K562 (cell line): ENCODE data around the gene AIF1. TPM values are rescaled to one million over a fixed set of nuclear protein-coding genes. Genes with fewer than 3 reads are reported as not detected.
A peak's percentile ranks its signal among the peaks of the same experiment; 100 is the strongest.

Source experiments
- ATAC-seq: fragments of 200-7000 bp; cut with Tn5 transposase; 3 replicates; pipeline ENCODE4 v1.9.1; 2020; ENCODE audit warnings: moderate library complexity
- BruUV-seq: library from RNA; stranded (reverse); fragments of 400-500 nt; replicated peaks from 2 replicates; lab custom pipeline; 2021; lab: Mats Ljungman, UMichigan
- CTCF ChIA-PET: fragments of 300-600 bp; formaldehyde crosslinking; extraction: SDS; loops from one replicate; lab custom pipeline; 2021; ENCODE audit warnings: low intra/inter-chr PET ratio; lab: Yijun Ruan, JAX
- POLR2A ChIA-PET: fragments of 300-600, 350-650 bp; sonication (Branson Sonifier 250); formaldehyde crosslinking; extraction: SDS; loops from one replicate; lab custom pipeline; 2021; ENCODE audit warnings: antibody characterized with exemption, inconsistent platforms; lab: Yijun Ruan, JAX
- DNase-seq, 4 experiments: peaks; one replicate each; pipeline versions ENCODE4 v3.0.0 to v3.0.0-alpha.2; 2011 to 2018; ENCODE audit warnings: low spot score in 3 of 4, mixed read lengths in 3 of 4; ENCODE audit errors: extremely low read depth in 1 of 4
- FAIRE-seq: peaks from 2 replicates; lab custom pipeline; 2011; peaks lifted over from hg19 to GRCh38; lab: Jason Lieb, UNC
- H2AFZ ChIP-seq: 2 replicates; pipeline ENCODE4 v1.6.0; 2011; ENCODE audit warnings: low read depth, low read length, control low read depth, inconsistent platforms
- H3K27ac ChIP-seq: fragments of 200-600 bp; 3 replicates; pipeline ENCODE4 v1.8.0; 2011; ENCODE audit warnings: low read depth, mild to moderate bottlenecking, control low read depth, inconsistent platforms, low read length, moderate library complexity, mixed read lengths; ENCODE audit errors: extremely low read depth
- H3K27me3 ChIP-seq, 2 experiments: fragments of 300-600 bp in 1 of 2; 2 replicates in 1 of 2; 3 replicates in 1 of 2; pipeline versions ENCODE4 v1.6.0 to v1.8.0; 2011; ENCODE audit warnings: inconsistent platforms in 2 of 2, low read length in 2 of 2, mild to moderate bottlenecking in 1 of 2, mixed read lengths in 1 of 2, moderate library complexity in 1 of 2; ENCODE audit not compliant: control insufficient read depth in 2 of 2, insufficient read depth in 2 of 2
- H3K36me3 ChIP-seq: fragments of 300-600 bp; 3 replicates; pipeline ENCODE4 v1.8.0; 2011; ENCODE audit warnings: mild to moderate bottlenecking, low read length, inconsistent platforms; ENCODE audit not compliant: control insufficient read depth, insufficient read depth
- H3K4me1 ChIP-seq, 2 experiments: fragments of 200-600 bp in 1 of 2; replicated peaks in 1 of 2; 2 replicates in 1 of 2; 3 replicates in 1 of 2; pipeline versions ENCODE4 v1.5.1 to v1.8.0; 2011; ENCODE audit warnings: inconsistent platforms in 2 of 2, low read length in 2 of 2, mild to moderate bottlenecking in 1 of 2, mixed read lengths in 1 of 2, moderate library complexity in 1 of 2; ENCODE audit not compliant: control insufficient read depth in 2 of 2, insufficient read depth in 2 of 2
- H3K4me2 ChIP-seq: 2 replicates; pipeline ENCODE4 v1.6.1; 2011; ENCODE audit warnings: low read length, control low read depth, inconsistent platforms, mixed read lengths; ENCODE audit not compliant: insufficient read depth
- H3K4me3 ChIP-seq: fragments of 200-600 bp; sonication (generic), shearing (Covaris generic); 2 replicates; pipeline ENCODE4 v1.5.1; 2016; ENCODE audit warnings: control low read depth, inconsistent platforms
- H3K79me2 ChIP-seq: fragments of 200-600 bp; 3 replicates; pipeline ENCODE4 v1.8.0; 2011; ENCODE audit warnings: low read length, inconsistent platforms; ENCODE audit not compliant: control insufficient read depth, insufficient read depth
- H3K9ac ChIP-seq, 2 experiments: 2 replicates each; pipeline versions ENCODE4 v1.6.0 to v1.6.1; 2011; ENCODE audit warnings: low read depth in 2 of 2, low read length in 2 of 2, control low read depth in 1 of 2, inconsistent platforms in 1 of 2, mild to moderate bottlenecking in 1 of 2, mixed read lengths in 1 of 2; ENCODE audit not compliant: insufficient read depth in 1 of 2
- H3K9me1 ChIP-seq: one replicate; pipeline ENCODE4 v1.6.0; 2011; ENCODE audit warnings: inconsistent platforms, mild to moderate bottlenecking, low read length, moderate library complexity; ENCODE audit not compliant: control insufficient read depth, insufficient read depth
- H3K9me3 ChIP-seq: replicated peaks from 2 replicates; pipeline ENCODE4 v1.5.1; 2011; ENCODE audit warnings: low read depth, low read length, inconsistent platforms; ENCODE audit not compliant: control insufficient read depth, insufficient read depth
- H4K20me1 ChIP-seq: replicated peaks from 2 replicates; pipeline ENCODE4 v1.6.1; 2011; ENCODE audit warnings: low read length, inconsistent platforms, mixed read lengths; ENCODE audit not compliant: control insufficient read depth, insufficient read depth
- BHLHE40 ChIP-seq: IDR thresholded peaks from 2 replicates; pipeline ENCODE4 v1.6.1; 2011; ENCODE audit warnings: low read length, improper control_type of control experiment
- CGGBP1 ChIP-seq: fragments of 250-450 bp; sonication (Bioruptor Pico); IDR thresholded peaks from 2 replicates; pipeline ENCODE4 v1.9.0; 2021; ENCODE audit warnings: mild to moderate bottlenecking
- CTBP1 ChIP-seq: fragments of 450-650 bp; IDR thresholded peaks from 2 replicates; pipeline ENCODE4 v1.6.1; 2016; ENCODE audit warnings: borderline replicate concordance
- GABPB1 ChIP-seq: sonication (generic); formaldehyde crosslinking; IDR thresholded peaks from 2 replicates; pipeline ENCODE4 v1.8.0; 2022; ENCODE audit warnings: mild to moderate bottlenecking, missing genetic modification reagents
- POLR2G ChIP-seq: fragments of 200-400 bp; formaldehyde crosslinking; IDR thresholded peaks from 2 replicates; pipeline ENCODE4 v1.6.1; 2017; ENCODE audit warnings: low read depth, mild to moderate bottlenecking, antibody characterized with exemption, low read length, moderate library complexity
- RBFOX2 ChIP-seq: fragments of 200-400 bp; formaldehyde crosslinking; IDR thresholded peaks from 2 replicates; pipeline ENCODE4 v1.6.1; 2017; ENCODE audit warnings: low read depth, mild to moderate bottlenecking, low read length, moderate library complexity
- SP1 ChIP-seq: sonication (generic); formaldehyde crosslinking; IDR thresholded peaks from 2 replicates; pipeline ENCODE4 v1.8.1; 2022; ENCODE audit warnings: mild to moderate bottlenecking, missing genetic modification reagents
- TAF7 ChIP-seq: fragments of 450-650 bp; IDR thresholded peaks from 2 replicates; pipeline ENCODE4 v1.6.1; 2016; ENCODE audit warnings: missing genetic modification characterization, missing compliant biosample characterization
- ZBTB49 ChIP-seq: sonication (generic); formaldehyde crosslinking; IDR thresholded peaks from 2 replicates; pipeline ENCODE4 v1.8.0; 2022; ENCODE audit warnings: missing genetic modification reagents, mild to moderate bottlenecking, borderline replicate concordance
- ZNF384 ChIP-seq: IDR thresholded peaks from 2 replicates; pipeline ENCODE4 v1.6.1; 2012; ENCODE audit warnings: low read depth, low read length, improper control_type of control experiment
- ZNF398 ChIP-seq: fragments of 250-450 bp; sonication (Bioruptor Pico); IDR thresholded peaks from 2 replicates; pipeline ENCODE4 v1.8.0; 2021; ENCODE audit warnings: moderate library complexity, mild to moderate bottlenecking, inconsistent platforms
- ZNF57 ChIP-seq: fragments of 450-650 bp; formaldehyde crosslinking; IDR thresholded peaks from 2 replicates; pipeline ENCODE4 v1.4.0; 2020; ENCODE audit warnings: mild to moderate bottlenecking, moderate library complexity
- WGBS: fragments of 100-300 bp; shearing (Covaris generic); methylation state at CpG from one replicate; pipeline ENCODE4 v1.1.6; 2016; ENCODE audit warnings: low coverage, mixed read lengths; ENCODE audit not compliant: insufficient coverage; ENCODE audit errors: missing lambda C conversion rate; 5-methylcytosine and 5-hydroxymethylcytosine counted together
- in situ Hi-C: fragments of 300-500 bp; cut with MboI; formaldehyde crosslinking; loops from 4 replicates; pipeline ENCODE4 v1.15.0; 2018; ENCODE audit warnings: inconsistent platforms, mixed read lengths
- intact Hi-C: fragments of 100-400 bp; cut with micrococcal nuclease; formaldehyde crosslinking; loops from 2 replicates; pipeline ENCODE4 v1.14.2; 2022
- polyA plus RNA-seq, 8 experiments: library from polyadenylated mRNA; depleted of rRNA in 4 of 8; stranded (reverse) in 5 of 8; unstranded in 3 of 8; fragments of >200 nt; fragmentation: Nextera tagmentation in 2 of 8; fragmentation: Illumina TruSeq in 1 of 8; extraction: Ambion mirVana in 2 of 8; extraction: Trizol in 1 of 8; gene quantifications; 2 replicates each; pipeline versions ENCODE4 v1.2.1 to v1.2.3, GENCODE V29; 2011 to 2014; ENCODE audit warnings: inconsistent platforms in 1 of 8, missing spikeins in 1 of 8
- total RNA-seq, 7 experiments: library from RNA; depleted of rRNA in 6 of 7; stranded (reverse); fragments of >200 nt in 6 of 7; fragmentation: Illumina TruSeq in 2 of 7; extraction: Trizol in 2 of 7; gene quantifications; 2 replicates each; pipeline versions ENCODE4 v1.2.1 to v1.2.3, GENCODE V29; 2011 to 2021; ENCODE audit warnings: low replicate concordance in 1 of 7

The AIF1 gene
- total and polyA plus RNA-seq, 9 of the 15 experiments (the other 6 are each of a cell fraction or from before 2014, with no cell fraction given), result 9.4 to 33.4 (median 19.4) TPM

DNA sequence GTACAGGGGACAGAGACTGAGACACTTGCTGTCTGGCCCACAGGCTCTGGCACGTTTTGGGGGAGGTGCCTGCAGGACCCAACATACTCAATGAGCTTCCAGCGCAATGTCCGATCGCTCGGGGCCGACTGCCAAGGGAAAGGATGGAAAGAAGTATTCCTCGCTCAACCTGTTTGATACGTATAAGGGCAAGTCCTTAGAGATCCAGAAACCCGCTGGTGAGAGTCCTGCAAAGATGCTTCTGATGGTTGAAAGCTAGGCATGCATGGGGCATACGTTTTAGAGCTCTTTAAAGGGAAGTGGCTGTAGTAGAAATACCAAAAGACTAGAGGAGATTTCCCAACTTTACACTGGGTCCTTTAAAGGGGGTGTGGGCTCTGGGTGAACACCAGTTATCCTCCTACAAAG, 7.7 kb downstream of the AIF1 start:
- Histone ChIP-seq H2AFZ (no peak overlapping the region), H3K27ac (peak overlapping the region; percentile 98; the same call in 2 of the 3 replicates), H3K79me2 (peaks cover 69% of the 10 kb centered on the region)

GRCh38 chr6:31624070-31624469, 9.0 kb downstream of the AIF1 start:
- BruUV-seq, result no TSS peak
- Histone ChIP-seq H3K9me1 (peaks cover 12% of the 10 kb centered on the region), H3K79me2 (peaks cover 73% of the 10 kb centered on the region), H2AFZ (no peak overlapping the region), H3K9me3 (no peaks in the 10 kb centered on the region), H3K27ac (no peak overlapping the region), H4K20me1 (peaks cover 31% of the 10 kb centered on the region; the same call in 1 of the 2 replicates), H3K4me3 (no peak overlapping the region), H3K27me3 (no peaks in the 10 kb centered on the region), H3K36me3 (peaks cover 82% of the 10 kb centered on the region), H3K4me1 (peaks cover 13 to 21% of the 10 kb centered on the region in 2 experiments), H3K9ac (peak overlapping the region in 1 of 2 experiments; percentile 54; a peak in 1 of 4 replicates), H3K4me2 (no peak overlapping the region)
- FAIRE-seq, result no peak
- in situ Hi-C loops (no loop called here), intact Hi-C loops (no loop called here)
- no peak for TF ChIP-seq CGGBP1 (CRISPR knock-in tag)
- TF ChIP-seq ZNF384, result no peak
- TF ChIP-seq ZNF398 (CRISPR knock-in tag), result no peak
- no peak for TF ChIP-seq ZBTB49 (CRISPR knock-in tag)
- peak; percentile 41; the same call in 1 of the 2 replicates for TF ChIP-seq POLR2G
- TF ChIP-seq RBFOX2, result peak; percentile 31; the same call in 1 of the 2 replicates
- WGBS, result 92% methylated on average over 10 of the region's 10 CpGs
- no peak for DNase-seq
- no peak for ATAC-seq
- POLR2A ChIA-PET, result interaction anchor here (1.8 to 12.4 kb wide), 3 partner anchors 12 to 28 kb away, joined by 9 to 274 read pairs (median 41); partner anchors contain the start of gene BAG6
- CTCF ChIA-PET, result no interaction called here

More for the DNA sequence above, 7.7 kb downstream of the AIF1 start:
- in situ Hi-C loops, result no loop called here
- TF ChIP-seq GABPB1 (0 out of 2 replicates have a peak, but pooled peaks have one; percentile 18), BHLHE40 (peak; percentile 68), CTBP1 (no peak), SP1 (0 out of 2 replicates have a peak, but pooled peaks have one; percentile 23), POLR2G (0 out of 2 replicates have a peak, but pooled peaks have one; percentile 25), TAF7 (tag) (no peak), ZNF57 (CRISPR knock-in tag) (no peak), RBFOX2 (peak; percentile 54)
- Histone ChIP-seq H3K4me1 (peaks cover 13 to 27% of the 10 kb centered on the region in 2 experiments), H3K9me1 (peaks cover 12% of the 10 kb centered on the region), H3K27me3 (no peaks in the 10 kb centered on the region), H4K20me1 (peaks cover 25% of the 10 kb centered on the region; the same call in 1 of the 2 replicates), H3K36me3 (peaks cover 68% of the 10 kb centered on the region), H3K4me3 (peak overlapping the region; percentile 96; the same call in 1 of the 2 replicates), H3K4me2 (peak overlapping the region; percentile 99), H3K9ac (peak overlapping the region; percentile 64 to 98; a peak in 3 of 4 replicates), H3K9me3 (no peaks in the 10 kb centered on the region)
- DNase-seq (no peak), ATAC-seq (no peak), FAIRE-seq (no peak)
- WGBS, result 79% methylated on average over 10 of the region's 10 CpGs
- BruUV-seq, result no TSS peak
- CTCF ChIA-PET, result no interaction called here
- POLR2A ChIA-PET, result interaction anchor here (0.6 to 12.4 kb wide), 18 partner anchors 10 to 1349 kb away, joined by 3 to 274 read pairs (median 4); partner anchors contain the start of genes BAG6, C6orf47, DDX39B and NFKBIL1
- intact Hi-C loops, result no loop called here
